K562 (cell line): ENCODE data around the gene PSAP. TPM values are rescaled to one million over a fixed set of nuclear protein-coding genes. Genes with fewer than 3 reads are reported as not detected.

Experiments used
- CLOCK ChIP-seq: fragments of 250-450 bp; sonication (Bioruptor Pico); IDR thresholded peaks from 2 replicates; pipeline ENCODE4 v1.4.0; 2020; ENCODE audit warnings: mild to moderate bottlenecking, moderate library complexity, borderline replicate concordance
- MITF ChIP-seq: IDR thresholded peaks from 2 replicates; pipeline ENCODE4 v1.6.1; 2014; ENCODE audit warnings: antibody characterized with exemption
- MNT ChIP-seq, 2 experiments: fragments of 450-650 bp; conservative IDR thresholded peaks; 2 replicates each; pipeline ENCODE4 v1.6.1; 2017; ENCODE audit warnings: mild to moderate bottlenecking in 2 of 2, moderate library complexity in 2 of 2
- MTA3 ChIP-seq: fragments of 450-650 bp; formaldehyde crosslinking; IDR thresholded peaks from 2 replicates; pipeline ENCODE4 v1.6.1; 2017; ENCODE audit warnings: mild to moderate bottlenecking, borderline replicate concordance
- NFIC ChIP-seq: fragments of 450-650 bp; IDR thresholded peaks from 2 replicates; pipeline ENCODE4 v1.6.1; 2017; ENCODE audit warnings: mild to moderate bottlenecking, inconsistent platforms
- SREBF1 ChIP-seq: fragments of 150-350 bp; IDR thresholded peaks from 2 replicates; pipeline ENCODE4 v1.6.1; 2014; ENCODE audit warnings: antibody characterized with exemption, low read depth, low read length, borderline replicate concordance
- TAF1 ChIP-seq: IDR thresholded peaks from 2 replicates; pipeline ENCODE4 v1.6.1; 2011; ENCODE audit warnings: mild to moderate bottlenecking, low read length, moderate library complexity; ENCODE audit not compliant: insufficient read depth, control insufficient read depth, severe bottlenecking; ENCODE audit errors: extremely low read depth
- THAP12 ChIP-seq: fragments of 250-450 bp; sonication (Bioruptor Pico); IDR thresholded peaks from 2 replicates; pipeline ENCODE4 v1.9.0; 2021; ENCODE audit warnings: mild to moderate bottlenecking, inconsistent platforms
- VEZF1 ChIP-seq: fragments of 200-800 bp; sonication (Bioruptor generic); IDR thresholded peaks from 2 replicates; pipeline ENCODE4 v1.6.1; 2017; ENCODE audit warnings: missing genetic modification characterization, missing compliant biosample characterization
- ZNF592 ChIP-seq: fragments of 450-650 bp; IDR thresholded peaks from 2 replicates; pipeline ENCODE4 v1.6.1; 2017; ENCODE audit warnings: antibody characterized with exemption, mild to moderate bottlenecking
- ZNF695 ChIP-seq: fragments of 450-650 bp; formaldehyde crosslinking; IDR thresholded peaks from 2 replicates; pipeline ENCODE4 v1.4.0; 2020; ENCODE audit warnings: mild to moderate bottlenecking, moderate library complexity
- polyA plus RNA-seq, 8 experiments: library from polyadenylated mRNA; depleted of rRNA in 4 of 8; stranded (reverse) in 5 of 8; unstranded in 3 of 8; fragments of >200 nt; fragmentation: Nextera tagmentation in 2 of 8; fragmentation: Illumina TruSeq in 1 of 8; extraction: Ambion mirVana in 2 of 8; extraction: Trizol in 1 of 8; gene quantifications; 2 replicates each; pipeline versions ENCODE4 v1.2.1 to v1.2.3, GENCODE V29; 2011 to 2014; ENCODE audit warnings: inconsistent platforms in 1 of 8, missing spikeins in 1 of 8
- total RNA-seq, 7 experiments: library from RNA; depleted of rRNA in 6 of 7; stranded (reverse); fragments of >200 nt in 6 of 7; fragmentation: Illumina TruSeq in 2 of 7; extraction: Trizol in 2 of 7; gene quantifications; 2 replicates each; pipeline versions ENCODE4 v1.2.1 to v1.2.3, GENCODE V29; 2011 to 2021; ENCODE audit warnings: low replicate concordance in 1 of 7

Gene PSAP
- total and polyA plus RNA-seq, 9 of the 15 experiments (the other 6 are each of a cell fraction or from before 2014, with no cell fraction given): 245 to 700 (median 429) TPM

GRCh38 chr10:71773221-71773971 is 77.7 kb downstream of the PSAP start, which contains the start of gene VSIR (continued):
- TF ChIP-seq ZNF592 (peak; percentile 34; the same call in 1 of the 2 replicates), MTA3 (peak; percentile 95), MNT (conservative IDR thresholded peaks at IDR 0.05) (peak in 1 of 2 experiments; percentile 75; a peak in 2 of 4 replicates), NFIC (peak; percentile 38; the same call in 1 of the 2 replicates), CLOCK (no peak), SREBF1 (no peak), ZNF695 (CRISPR knock-in tag) (no peak), THAP12 (CRISPR knock-in tag) (peak; percentile 91), VEZF1 (peak; percentile 89), MITF (no peak), TAF1 (peak; percentile 68)
